SK-N-SH (cell line): ENCODE results near the gene REX1BD.

Source experiments
- CHD2 ChIP-seq: fragments of 150-350 bp; IDR thresholded peaks from 2 replicates; pipeline ENCODE4 v1.6.1; 2018; ENCODE audit warnings: low read length; ENCODE audit not compliant: partially characterized antibody
- EP300 ChIP-seq, 2 experiments: IDR thresholded peaks; 2 replicates each; pipeline versions ENCODE4 v1.4.0 to v1.6.1; 2012; ENCODE audit warnings: borderline replicate concordance in 1 of 2, low read depth in 1 of 2, low read length in 1 of 2
- GABPA ChIP-seq: IDR thresholded peaks from 2 replicates; pipeline ENCODE4 v1.4.0; 2012; ENCODE audit warnings: low read depth, mild to moderate bottlenecking
- IRF3 ChIP-seq: fragments of 150-350 bp; IDR thresholded peaks from 2 replicates; pipeline ENCODE4 v1.6.1; 2016; ENCODE audit warnings: mild to moderate bottlenecking, low read depth, low read length
- JUND ChIP-seq: IDR thresholded peaks from 2 replicates; pipeline ENCODE4 v1.4.0; 2012
- MAX ChIP-seq: IDR thresholded peaks from 2 replicates; pipeline ENCODE4 v1.4.0; 2012; ENCODE audit warnings: low read depth
- MEF2A ChIP-seq: IDR thresholded peaks from 2 replicates; pipeline ENCODE4 v1.4.0; 2012; ENCODE audit warnings: low read depth, borderline replicate concordance
- NFIC ChIP-seq: IDR thresholded peaks from 2 replicates; pipeline ENCODE4 v1.4.0; 2012; ENCODE audit warnings: borderline replicate concordance
- POLR2AphosphoS5 ChIP-seq: IDR thresholded peaks from 2 replicates; pipeline ENCODE4 v1.6.1; 2012; ENCODE audit warnings: low read depth, low read length
- RAD21 ChIP-seq: IDR thresholded peaks from 2 replicates; pipeline ENCODE4 v1.6.1; 2012; ENCODE audit warnings: mild to moderate bottlenecking, low read length
- TAF1 ChIP-seq: IDR thresholded peaks from 2 replicates; pipeline ENCODE4 v1.6.1; 2012; ENCODE audit warnings: low read depth, mild to moderate bottlenecking, low read length, moderate library complexity, borderline replicate concordance
- TF ChIP-seq, protein P1 (sequence below): IDR thresholded peaks from 2 replicates; pipeline ENCODE4; 2012
- TF ChIP-seq, protein P2 (sequence below): fragments of 200-600 bp; sonication (generic); IDR thresholded peaks from 2 replicates; pipeline ENCODE4 v1.6.1; 2017; ENCODE audit warnings: antibody characterized with exemption, mild to moderate bottlenecking, moderate library complexity

DNA sequence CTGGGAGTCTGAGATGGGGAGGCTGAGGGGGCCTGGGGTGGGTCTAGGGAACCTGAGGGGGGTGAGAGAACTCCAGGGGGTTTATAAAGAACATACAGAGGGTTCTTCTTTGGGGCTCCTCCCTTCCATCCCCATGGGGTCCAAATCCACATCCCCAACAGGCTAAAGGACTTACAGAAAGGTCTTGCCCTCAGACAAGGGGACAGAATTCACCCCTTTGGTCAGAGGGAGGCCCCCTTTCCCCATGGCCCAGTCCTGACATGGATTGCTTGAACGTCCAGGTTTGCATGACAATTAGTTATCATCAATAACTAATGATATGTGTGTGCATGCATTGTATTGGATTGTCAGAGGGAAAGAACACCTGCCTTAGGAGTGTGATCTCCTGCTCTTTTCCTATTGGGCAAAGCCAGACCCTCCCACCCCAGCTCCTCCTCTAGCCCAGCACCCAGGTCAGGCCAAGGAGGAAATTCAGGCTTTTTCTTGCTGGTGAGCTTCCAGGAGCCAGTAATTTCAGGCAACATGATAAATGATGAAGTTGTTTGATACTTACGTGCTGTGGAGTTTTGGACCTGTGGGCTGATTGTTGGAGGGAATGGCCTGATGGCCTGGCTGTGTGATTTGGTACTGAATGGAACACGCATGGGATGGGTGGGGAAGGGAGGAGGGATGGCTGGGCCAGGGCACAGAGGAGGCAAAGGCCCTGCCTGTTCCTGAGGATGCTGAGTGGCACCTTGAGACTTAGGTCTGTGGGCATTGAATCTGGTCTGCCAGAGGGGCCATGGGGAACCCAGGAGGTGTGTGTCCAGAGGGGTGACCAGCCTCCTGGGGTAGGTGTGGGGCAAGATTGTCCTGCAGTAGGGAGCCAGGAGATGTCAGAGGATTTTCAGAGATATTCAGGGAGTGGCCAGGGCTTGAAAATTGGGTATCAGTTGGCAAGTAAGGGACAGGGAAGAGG lies 49.4 kb downstream of the REX1BD start:
- TF ChIP-seq, protein P1, sequence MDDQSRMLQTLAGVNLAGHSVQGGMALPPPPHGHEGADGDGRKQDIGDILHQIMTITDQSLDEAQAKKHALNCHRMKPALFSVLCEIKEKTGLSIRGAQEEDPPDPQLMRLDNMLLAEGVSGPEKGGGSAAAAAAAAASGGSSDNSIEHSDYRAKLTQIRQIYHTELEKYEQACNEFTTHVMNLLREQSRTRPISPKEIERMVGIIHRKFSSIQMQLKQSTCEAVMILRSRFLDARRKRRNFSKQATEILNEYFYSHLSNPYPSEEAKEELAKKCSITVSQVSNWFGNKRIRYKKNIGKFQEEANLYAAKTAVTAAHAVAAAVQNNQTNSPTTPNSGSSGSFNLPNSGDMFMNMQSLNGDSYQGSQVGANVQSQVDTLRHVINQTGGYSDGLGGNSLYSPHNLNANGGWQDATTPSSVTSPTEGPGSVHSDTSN: no peak
- TF ChIP-seq NFIC (no peak), MAX (no peak), IRF3 (no peak), MEF2A (no peak), EP300 (IDR thresholded peaks at IDR 0.05; ENCODE audit: borderline replicate concordance in 1 of 2, low read depth in 1 of 2, low read length in 1 of 2) (no peak), POLR2AphosphoS5 (no peak), CHD2 (no peak), JUND (no peak), TAF1 (no peak), GABPA (no peak), RAD21 (peak; percentile 50)
- TF ChIP-seq, protein P2, sequence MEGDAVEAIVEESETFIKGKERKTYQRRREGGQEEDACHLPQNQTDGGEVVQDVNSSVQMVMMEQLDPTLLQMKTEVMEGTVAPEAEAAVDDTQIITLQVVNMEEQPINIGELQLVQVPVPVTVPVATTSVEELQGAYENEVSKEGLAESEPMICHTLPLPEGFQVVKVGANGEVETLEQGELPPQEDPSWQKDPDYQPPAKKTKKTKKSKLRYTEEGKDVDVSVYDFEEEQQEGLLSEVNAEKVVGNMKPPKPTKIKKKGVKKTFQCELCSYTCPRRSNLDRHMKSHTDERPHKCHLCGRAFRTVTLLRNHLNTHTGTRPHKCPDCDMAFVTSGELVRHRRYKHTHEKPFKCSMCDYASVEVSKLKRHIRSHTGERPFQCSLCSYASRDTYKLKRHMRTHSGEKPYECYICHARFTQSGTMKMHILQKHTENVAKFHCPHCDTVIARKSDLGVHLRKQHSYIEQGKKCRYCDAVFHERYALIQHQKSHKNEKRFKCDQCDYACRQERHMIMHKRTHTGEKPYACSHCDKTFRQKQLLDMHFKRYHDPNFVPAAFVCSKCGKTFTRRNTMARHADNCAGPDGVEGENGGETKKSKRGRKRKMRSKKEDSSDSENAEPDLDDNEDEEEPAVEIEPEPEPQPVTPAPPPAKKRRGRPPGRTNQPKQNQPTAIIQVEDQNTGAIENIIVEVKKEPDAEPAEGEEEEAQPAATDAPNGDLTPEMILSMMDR: peak; percentile 22; the same call in 1 of the 2 replicates
